Esophagus muscularis mucosa (tissue), 3 donors: ENCODE measurements around the gene H6PD.

Experiments used
- POLR2A ChIP-seq: fragments of 450-650 bp; IDR thresholded peaks from one replicate; pipeline ENCODE4 v1.6.1; 2017; ENCODE audit warnings: antibody characterized with exemption, moderate library complexity, mild to moderate bottlenecking, low read depth
- TF ChIP-seq, protein P1 (sequence below), 3 experiments: fragments of 200-600 bp in 2 of 3; fragments of 450-650 bp in 1 of 3; sonication (generic) in 2 of 3; IDR thresholded peaks; one replicate each; pipeline ENCODE4 v1.5.1; 2017 to 2019; ENCODE audit warnings: antibody characterized with exemption in 3 of 3, mild to moderate bottlenecking in 2 of 3, moderate library complexity in 1 of 3

DNA sequence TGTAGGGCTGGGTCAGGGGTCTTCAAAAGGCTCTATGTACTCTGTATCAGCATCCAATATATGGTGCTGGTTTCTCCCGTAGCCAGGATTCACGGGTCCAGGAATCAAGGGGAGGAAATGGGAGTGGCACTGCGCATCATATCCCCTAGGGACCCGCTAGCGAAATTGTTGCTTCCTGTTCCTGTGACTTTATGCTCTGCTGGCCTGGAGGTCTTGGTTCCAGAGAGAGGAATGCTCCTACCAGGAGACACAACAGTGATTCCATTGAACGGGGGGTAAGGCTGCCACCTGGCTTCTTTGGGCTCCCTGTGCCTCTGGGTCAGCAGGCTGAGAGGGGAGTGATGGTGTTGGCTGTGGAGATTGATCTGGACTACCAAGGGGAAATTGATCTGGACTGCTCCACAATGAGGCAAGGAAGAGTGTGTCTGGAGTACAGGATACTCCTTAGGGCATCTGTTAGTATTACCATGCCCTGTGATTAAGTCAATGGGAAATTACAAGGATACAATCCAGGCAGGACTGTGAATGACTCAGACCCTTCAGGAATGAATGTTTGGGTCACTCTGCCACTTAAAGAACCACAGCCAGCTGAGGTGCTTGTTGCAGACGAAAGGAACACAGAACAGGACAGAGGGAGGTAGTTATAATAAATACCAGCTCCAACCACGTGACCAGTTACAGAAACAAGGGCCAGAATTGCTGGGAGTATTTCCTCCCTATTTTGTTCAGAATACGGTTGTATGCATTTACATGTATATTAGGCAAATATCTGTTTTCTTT, 68.4 kb downstream of the H6PD start:
- TF ChIP-seq, protein P1, sequence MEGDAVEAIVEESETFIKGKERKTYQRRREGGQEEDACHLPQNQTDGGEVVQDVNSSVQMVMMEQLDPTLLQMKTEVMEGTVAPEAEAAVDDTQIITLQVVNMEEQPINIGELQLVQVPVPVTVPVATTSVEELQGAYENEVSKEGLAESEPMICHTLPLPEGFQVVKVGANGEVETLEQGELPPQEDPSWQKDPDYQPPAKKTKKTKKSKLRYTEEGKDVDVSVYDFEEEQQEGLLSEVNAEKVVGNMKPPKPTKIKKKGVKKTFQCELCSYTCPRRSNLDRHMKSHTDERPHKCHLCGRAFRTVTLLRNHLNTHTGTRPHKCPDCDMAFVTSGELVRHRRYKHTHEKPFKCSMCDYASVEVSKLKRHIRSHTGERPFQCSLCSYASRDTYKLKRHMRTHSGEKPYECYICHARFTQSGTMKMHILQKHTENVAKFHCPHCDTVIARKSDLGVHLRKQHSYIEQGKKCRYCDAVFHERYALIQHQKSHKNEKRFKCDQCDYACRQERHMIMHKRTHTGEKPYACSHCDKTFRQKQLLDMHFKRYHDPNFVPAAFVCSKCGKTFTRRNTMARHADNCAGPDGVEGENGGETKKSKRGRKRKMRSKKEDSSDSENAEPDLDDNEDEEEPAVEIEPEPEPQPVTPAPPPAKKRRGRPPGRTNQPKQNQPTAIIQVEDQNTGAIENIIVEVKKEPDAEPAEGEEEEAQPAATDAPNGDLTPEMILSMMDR (IDR thresholded peaks at IDR 0.05), result no peak
- no peak for TF ChIP-seq POLR2A
